ENCODE measurements around the gene ZNF768. TPM values are rescaled to one million over a fixed set of nuclear protein-coding genes. Genes with fewer than 3 reads are reported as not detected.
"Not testable (repeated sequence)": the region's sequence is repeated elsewhere in the genome, so short reads cannot be mapped to it uniquely, and the experiment has no call there.

The ZNF768 gene
- total RNA-seq, 1 donor from 2014 or later, result 14.6 TPM

GRCh38 chr16:30552956-30553355 is 26.6 kb upstream of the ZNF768 start:
- H3K4me3 Mint-ChIP-seq, result peak overlapping the region; percentile 59
- H3K27me3 Mint-ChIP-seq (ENCODE audit: insufficient read depth), result no peaks in the 10 kb centered on the region
- peaks cover 27% of the 10 kb centered on the region for H3K36me3 Mint-ChIP-seq (ENCODE audit: low read depth)
- H3K9me3 Mint-ChIP-seq, result no peaks in the 10 kb centered on the region
- no peak for DNase-seq (ENCODE audit: low spot score)
- intact Hi-C loops (cut with micrococcal nuclease), result loop anchor here (1.0 to 5.0 kb wide), 2 partner anchors 34 to 195 kb away; partner anchors contain the start of genes PHKG2 and ZNF785
- peaks cover 56% of the 10 kb centered on the region for H3K4me1 Mint-ChIP-seq (ENCODE audit: low read depth)
- H3K27ac Mint-ChIP-seq, result peak overlapping the region; percentile 93

DNA sequence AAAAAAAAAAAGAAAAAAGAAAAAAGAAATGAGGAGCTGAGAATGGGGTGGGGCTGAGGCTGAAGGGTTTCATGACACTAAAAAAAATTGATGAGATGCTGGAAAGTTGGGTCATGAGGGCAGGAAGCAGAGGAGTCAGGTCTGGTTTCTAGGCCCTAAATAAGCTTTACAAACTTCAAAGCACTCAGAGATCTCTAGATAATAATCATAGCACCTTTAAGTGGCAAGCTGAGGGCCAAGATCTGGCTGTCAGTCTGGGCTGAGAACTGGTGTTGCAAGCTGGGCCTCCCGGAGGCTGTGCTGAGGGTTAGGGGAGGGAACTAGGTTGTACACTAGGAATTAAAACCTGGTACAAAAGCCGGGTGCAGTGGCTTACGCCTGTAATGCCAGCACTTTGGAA is 25.4 kb upstream of the ZNF768 start:
- intact Hi-C loops (cut with micrococcal nuclease), result loop anchor here (1.0 to 5.0 kb wide), 5 partner anchors 16 to 197 kb away; partner anchors contain the start of genes PHKG2 and ZNF785
- Mint-ChIP-seq H3K4me1 (ENCODE audit: low read depth) (peaks cover 56% of the 10 kb centered on the region), H3K4me3 (peak overlapping the region; percentile 59), H3K9me3 (no peaks in the 10 kb centered on the region), H3K27me3 (ENCODE audit: insufficient read depth) (no peaks in the 10 kb centered on the region), H3K27ac (peak overlapping the region; percentile 93), H3K36me3 (ENCODE audit: low read depth) (peaks cover 27% of the 10 kb centered on the region)
- DNase-seq (ENCODE audit: low spot score), result peak; percentile 66

GRCh38 chr16:30548416-30549253 is 22.3 kb upstream of the ZNF768 start:
- Mint-ChIP-seq H3K27me3 (ENCODE audit: insufficient read depth) (no peaks in the 10 kb centered on the region), H3K36me3 (ENCODE audit: low read depth) (peaks cover 13% of the 10 kb centered on the region), H3K4me1 (ENCODE audit: low read depth) (peaks cover 41% of the 10 kb centered on the region), H3K4me3 (no peak overlapping the region), H3K9me3 (no peaks in the 10 kb centered on the region), H3K27ac (peak overlapping the region; percentile 7)
- intact Hi-C loops (cut with micrococcal nuclease), result no loop called here
- no peak for DNase-seq (ENCODE audit: low spot score)

GRCh38 chr16:30546115-30546514 is 19.7 kb upstream of the ZNF768 start:
- H3K27ac Mint-ChIP-seq, result no peak overlapping the region
- no peak overlapping the region for H3K4me3 Mint-ChIP-seq
- no peaks in the 10 kb centered on the region for H3K36me3 Mint-ChIP-seq (ENCODE audit: low read depth)
- no peaks in the 10 kb centered on the region for H3K27me3 Mint-ChIP-seq (ENCODE audit: insufficient read depth)
- no peak for DNase-seq (ENCODE audit: low spot score)
- no peaks in the 10 kb centered on the region for H3K9me3 Mint-ChIP-seq
- peaks cover 16% of the 10 kb centered on the region for H3K4me1 Mint-ChIP-seq (ENCODE audit: low read depth)
- intact Hi-C loops (cut with micrococcal nuclease), result no loop called here

- H3K9me3 Mint-ChIP-seq, result no peaks in the 10 kb centered on the region
- H3K4me3 Mint-ChIP-seq, result no peak overlapping the region
- no peaks in the 10 kb centered on the region for H3K4me1 Mint-ChIP-seq (ENCODE audit: low read depth)
- intact Hi-C loops (cut with micrococcal nuclease), result no loop called here
- no peaks in the 10 kb centered on the region for H3K27me3 Mint-ChIP-seq (ENCODE audit: insufficient read depth)
- no peak overlapping the region for H3K27ac Mint-ChIP-seq
- peaks cover 2% of the 10 kb centered on the region for H3K36me3 Mint-ChIP-seq (ENCODE audit: low read depth)
- no peak for DNase-seq (ENCODE audit: low spot score)
These were observed 16.7 kb upstream of the ZNF768 start for GRCh38 chr16:30543067-30543466.

- no peak overlapping the region for H3K4me3 Mint-ChIP-seq
- no peak overlapping the region for H3K27ac Mint-ChIP-seq
- DNase-seq (ENCODE audit: low spot score), result no peak
- H3K4me1 Mint-ChIP-seq (ENCODE audit: low read depth), result peaks cover 12% of the 10 kb centered on the region
- H3K9me3 Mint-ChIP-seq, result no peaks in the 10 kb centered on the region
- peaks cover 8% of the 10 kb centered on the region for H3K36me3 Mint-ChIP-seq (ENCODE audit: low read depth)
- intact Hi-C loops (cut with micrococcal nuclease), result no loop called here
- H3K27me3 Mint-ChIP-seq (ENCODE audit: insufficient read depth), result no peaks in the 10 kb centered on the region
These were observed 15.3 kb upstream of the ZNF768 start for GRCh38 chr16:30541502-30542329.

DNA sequence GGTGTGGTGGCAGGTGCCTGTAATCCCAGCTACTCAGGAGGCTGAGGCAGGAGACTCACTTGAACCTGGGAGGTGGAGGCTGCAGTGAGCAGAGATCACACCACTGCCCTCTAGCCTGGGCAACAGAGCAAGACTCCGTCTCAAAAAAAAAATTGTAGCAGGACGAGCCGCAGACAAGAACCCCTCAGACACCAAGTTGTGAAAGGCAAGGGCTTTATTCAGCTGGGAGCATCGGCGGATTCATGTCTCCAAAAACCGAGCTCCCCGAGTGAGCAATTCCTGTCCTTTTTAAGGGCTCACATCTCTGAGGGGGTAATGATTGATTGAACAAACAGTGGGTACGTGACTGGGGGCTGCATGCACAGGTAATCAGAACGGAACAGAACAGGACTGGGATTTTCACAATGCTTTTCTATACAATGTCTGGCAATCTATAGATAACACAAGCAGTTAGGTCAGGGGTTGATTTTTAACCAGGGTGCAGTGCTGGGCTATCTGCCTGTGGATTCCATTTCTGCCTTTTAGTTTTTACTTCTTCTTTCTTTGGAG is 14.6 kb upstream of the ZNF768 start:
- H3K9me3 Mint-ChIP-seq; H3K4me3 Mint-ChIP-seq; DNase-seq (ENCODE audit: low spot score); H3K27me3 Mint-ChIP-seq (ENCODE audit: insufficient read depth); H3K27ac Mint-ChIP-seq; intact Hi-C loops (cut with micrococcal nuclease): not testable (repeated sequence)
- Mint-ChIP-seq H3K4me1 (ENCODE audit: low read depth) (peaks cover 19% of the 10 kb centered on the region), H3K36me3 (ENCODE audit: low read depth) (peaks cover 12% of the 10 kb centered on the region)

DNA sequence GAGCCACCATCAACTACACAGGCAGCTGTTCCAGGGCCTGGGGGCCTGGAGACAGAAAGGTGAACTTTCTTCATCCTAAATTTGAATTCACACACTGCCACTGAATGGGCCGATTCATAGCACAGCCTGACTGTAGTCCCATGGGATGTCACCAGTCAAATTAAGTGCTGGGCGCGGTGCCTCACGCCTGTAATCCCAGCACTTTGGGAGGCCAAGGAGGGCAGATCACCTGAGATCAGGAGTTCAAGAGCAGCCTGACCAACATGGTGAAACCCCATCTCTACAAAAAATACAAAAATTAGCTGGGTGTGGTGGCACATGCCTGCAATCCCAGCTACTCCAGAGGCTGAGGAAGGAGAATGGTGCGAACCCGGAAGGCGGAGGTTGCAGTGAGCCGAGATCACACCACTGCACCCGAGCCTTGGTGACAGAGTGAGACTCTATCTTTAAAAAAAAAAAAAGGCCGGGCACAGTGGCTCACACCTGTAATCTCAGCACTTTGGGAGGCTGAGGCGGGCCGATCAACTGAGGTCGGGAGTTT is 13.7 kb upstream of the ZNF768 start:
- H3K27ac Mint-ChIP-seq; H3K27me3 Mint-ChIP-seq (ENCODE audit: insufficient read depth); H3K9me3 Mint-ChIP-seq; DNase-seq (ENCODE audit: low spot score); H3K4me3 Mint-ChIP-seq; intact Hi-C loops (cut with micrococcal nuclease): not testable (repeated sequence)
- Mint-ChIP-seq H3K36me3 (ENCODE audit: low read depth) (peaks cover 12% of the 10 kb centered on the region), H3K4me1 (ENCODE audit: low read depth) (peaks cover 22% of the 10 kb centered on the region)

GRCh38 chr16:30539000-30539964 is 12.9 kb upstream of the ZNF768 start:
- no peak overlapping the region for H3K4me3 Mint-ChIP-seq
- H3K36me3 Mint-ChIP-seq (ENCODE audit: low read depth), result peaks cover 12% of the 10 kb centered on the region
- no peaks in the 10 kb centered on the region for H3K27me3 Mint-ChIP-seq (ENCODE audit: insufficient read depth)
- peaks cover 22% of the 10 kb centered on the region for H3K4me1 Mint-ChIP-seq (ENCODE audit: low read depth)
- intact Hi-C loops (cut with micrococcal nuclease), result no loop called here
- H3K27ac Mint-ChIP-seq, result no peak overlapping the region
- no peaks in the 10 kb centered on the region for H3K9me3 Mint-ChIP-seq
- DNase-seq (ENCODE audit: low spot score), result no peak

- H3K36me3 Mint-ChIP-seq (ENCODE audit: low read depth), result peaks cover 16% of the 10 kb centered on the region
- peak overlapping the region; percentile 98 for H3K4me3 Mint-ChIP-seq
- peaks cover 22% of the 10 kb centered on the region for H3K4me1 Mint-ChIP-seq (ENCODE audit: low read depth)
- H3K27ac Mint-ChIP-seq, result peak overlapping the region; percentile 99
- intact Hi-C loops (cut with micrococcal nuclease); DNase-seq (ENCODE audit: low spot score); H3K9me3 Mint-ChIP-seq; H3K27me3 Mint-ChIP-seq (ENCODE audit: insufficient read depth): not testable (repeated sequence)
These were observed 10.1 kb upstream of the ZNF768 start for GRCh38 chr16:30536391-30537024.

- H3K9me3 Mint-ChIP-seq, result no peaks in the 10 kb centered on the region
- DNase-seq (ENCODE audit: low spot score), result peak; percentile 53
- H3K4me3 Mint-ChIP-seq, result peak overlapping the region; percentile 98
- H3K27me3 Mint-ChIP-seq (ENCODE audit: insufficient read depth), result no peaks in the 10 kb centered on the region
- peaks cover 18% of the 10 kb centered on the region for H3K36me3 Mint-ChIP-seq (ENCODE audit: low read depth)
- peak overlapping the region; percentile 99 for H3K27ac Mint-ChIP-seq
- intact Hi-C loops (cut with micrococcal nuclease), result loop anchor here (1.0 to 2.0 kb wide), 11 partner anchors 8 to 165 kb away; partner anchors contain the start of genes DCTPP1, FBRS, ITGAL and TBC1D10B
- H3K4me1 Mint-ChIP-seq (ENCODE audit: low read depth), result peaks cover 29% of the 10 kb centered on the region
These were observed 9.4 kb upstream of the ZNF768 start for GRCh38 chr16:30535777-30536190.
